ENCODE data around the gene LSS. TPM values are rescaled to one million over a fixed set of nuclear protein-coding genes. Genes with fewer than 3 reads are reported as not detected.

LSS gene
- 14.1 TPM for total RNA-seq

GRCh38 chr21:46228345-46229051, at the start of gene LSS:
Gene LSS (minus strand): TSS chr21:46228774. CDS start chr21:46228745, 29 bp downstream.
- Histone ChIP-seq H3K9ac (ENCODE audit: low read depth in 1 of 3, low read length in 3 of 3) (peak within 1 kb of the TSS; percentile 86 to 92 (median 87)), H3K27me3 (ENCODE audit: control insufficient read depth in 3 of 3, insufficient read depth in 3 of 3, low read length in 3 of 3) (no peaks in the 10 kb centered on the region), H3K4me3 (ENCODE audit: low read length in 3 of 3) (peak within 1 kb of the TSS; percentile 79 to 93 (median 90)), H3K36me3 (ENCODE audit: control insufficient read depth in 3 of 3, insufficient read depth in 3 of 3, low read length in 3 of 3) (peaks cover 0 to 10% (median 9%) of the 10 kb centered on the region in 3 donors), H3K4me1 (ENCODE audit: control insufficient read depth in 3 of 3, insufficient read depth in 3 of 3, low read length in 3 of 3) (peaks cover 27 to 31% (median 29%) of the 10 kb centered on the region in 3 donors), H3K27ac (ENCODE audit: low read depth, low read length) (peak within 1 kb of the TSS; percentile 85), H3K9me3 (ENCODE audit: control insufficient read depth in 3 of 3, low read length in 3 of 3) (no peaks in the 10 kb centered on the region)

GRCh38 chr21:46274797-46275390, 46.3 kb upstream of the LSS start:
- Histone ChIP-seq H3K27ac (ENCODE audit: low read depth, low read length) (no peak overlapping the region), H3K4me1 (ENCODE audit: control insufficient read depth in 3 of 3, insufficient read depth in 3 of 3, low read length in 3 of 3) (no peaks in the 10 kb centered on the region), H3K9ac (ENCODE audit: low read depth in 1 of 3, low read length in 3 of 3) (no peak overlapping the region), H3K27me3 (ENCODE audit: control insufficient read depth in 3 of 3, insufficient read depth in 3 of 3, low read length in 3 of 3) (no peaks in the 10 kb centered on the region), H3K36me3 (ENCODE audit: control insufficient read depth in 3 of 3, insufficient read depth in 3 of 3, low read length in 3 of 3) (peaks cover 72 to 80% (median 78%) of the 10 kb centered on the region in 3 donors), H3K4me3 (ENCODE audit: low read length in 3 of 3) (no peak overlapping the region), H3K9me3 (ENCODE audit: control insufficient read depth in 3 of 3, low read length in 3 of 3) (no peaks in the 10 kb centered on the region)

GRCh38 chr21:46273341-46273740, 44.8 kb upstream of the LSS start:
- Histone ChIP-seq H3K4me1 (ENCODE audit: control insufficient read depth in 3 of 3, insufficient read depth in 3 of 3, low read length in 3 of 3) (no peaks in the 10 kb centered on the region), H3K27ac (ENCODE audit: low read depth, low read length) (no peak overlapping the region), H3K4me3 (ENCODE audit: low read length in 3 of 3) (no peak overlapping the region), H3K9ac (ENCODE audit: low read depth in 1 of 3, low read length in 3 of 3) (no peak overlapping the region), H3K9me3 (ENCODE audit: control insufficient read depth in 3 of 3, low read length in 3 of 3) (no peaks in the 10 kb centered on the region), H3K27me3 (ENCODE audit: control insufficient read depth in 3 of 3, insufficient read depth in 3 of 3, low read length in 3 of 3) (no peaks in the 10 kb centered on the region), H3K36me3 (ENCODE audit: control insufficient read depth in 3 of 3, insufficient read depth in 3 of 3, low read length in 3 of 3) (peaks cover 69 to 79% (median 76%) of the 10 kb centered on the region in 3 donors)

GRCh38 chr21:46269466-46269865, 40.9 kb upstream of the LSS start:
- no peaks in the 10 kb centered on the region for H3K27me3 ChIP-seq (ENCODE audit: control insufficient read depth in 3 of 3, insufficient read depth in 3 of 3, low read length in 3 of 3)
- no peaks in the 10 kb centered on the region for H3K9me3 ChIP-seq (ENCODE audit: control insufficient read depth in 3 of 3, low read length in 3 of 3)
- peaks cover 79 to 89% (median 82%) of the 10 kb centered on the region in 3 donors for H3K36me3 ChIP-seq (ENCODE audit: control insufficient read depth in 3 of 3, insufficient read depth in 3 of 3, low read length in 3 of 3)
- H3K4me3 ChIP-seq (ENCODE audit: low read length in 3 of 3): no peak overlapping the region
- no peak overlapping the region for H3K27ac ChIP-seq (ENCODE audit: low read depth, low read length)
- H3K4me1 ChIP-seq (ENCODE audit: control insufficient read depth in 3 of 3, insufficient read depth in 3 of 3, low read length in 3 of 3): no peaks in the 10 kb centered on the region
- no peak overlapping the region for H3K9ac ChIP-seq (ENCODE audit: low read depth in 1 of 3, low read length in 3 of 3)

- Histone ChIP-seq H3K27me3 (ENCODE audit: control insufficient read depth in 3 of 3, insufficient read depth in 3 of 3, low read length in 3 of 3) (no peaks in the 10 kb centered on the region), H3K4me3 (ENCODE audit: low read length in 3 of 3) (no peak overlapping the region), H3K27ac (ENCODE audit: low read depth, low read length) (no peak overlapping the region), H3K9ac (ENCODE audit: low read depth in 1 of 3, low read length in 3 of 3) (no peak overlapping the region), H3K36me3 (ENCODE audit: control insufficient read depth in 3 of 3, insufficient read depth in 3 of 3, low read length in 3 of 3) (peaks cover 80 to 86% (median 84%) of the 10 kb centered on the region in 3 donors), H3K9me3 (ENCODE audit: control insufficient read depth in 3 of 3, low read length in 3 of 3) (no peaks in the 10 kb centered on the region), H3K4me1 (ENCODE audit: control insufficient read depth in 3 of 3, insufficient read depth in 3 of 3, low read length in 3 of 3) (no peaks in the 10 kb centered on the region)
These were observed 39.8 kb upstream of the LSS start for GRCh38 chr21:46268371-46268770.

GRCh38 chr21:46266946-46267345, 38.4 kb upstream of the LSS start:
- no peaks in the 10 kb centered on the region for H3K4me1 ChIP-seq (ENCODE audit: control insufficient read depth in 3 of 3, insufficient read depth in 3 of 3, low read length in 3 of 3)
- no peaks in the 10 kb centered on the region for H3K9me3 ChIP-seq (ENCODE audit: control insufficient read depth in 3 of 3, low read length in 3 of 3)
- H3K36me3 ChIP-seq (ENCODE audit: control insufficient read depth in 3 of 3, insufficient read depth in 3 of 3, low read length in 3 of 3): peaks cover 67 to 76% (median 76%) of the 10 kb centered on the region in 3 donors
- H3K27ac ChIP-seq (ENCODE audit: low read depth, low read length): no peak overlapping the region
- no peak overlapping the region for H3K4me3 ChIP-seq (ENCODE audit: low read length in 3 of 3)
- no peaks in the 10 kb centered on the region for H3K27me3 ChIP-seq (ENCODE audit: control insufficient read depth in 3 of 3, insufficient read depth in 3 of 3, low read length in 3 of 3)
- H3K9ac ChIP-seq (ENCODE audit: low read depth in 1 of 3, low read length in 3 of 3): no peak overlapping the region

- H3K27ac ChIP-seq (ENCODE audit: low read depth, low read length): no peak overlapping the region
- no peaks in the 10 kb centered on the region for H3K27me3 ChIP-seq (ENCODE audit: control insufficient read depth in 3 of 3, insufficient read depth in 3 of 3, low read length in 3 of 3)
- H3K4me1 ChIP-seq (ENCODE audit: control insufficient read depth in 3 of 3, insufficient read depth in 3 of 3, low read length in 3 of 3): no peaks in the 10 kb centered on the region
- H3K4me3 ChIP-seq (ENCODE audit: low read length in 3 of 3): no peak overlapping the region
- no peak overlapping the region for H3K9ac ChIP-seq (ENCODE audit: low read depth in 1 of 3, low read length in 3 of 3)
- no peaks in the 10 kb centered on the region for H3K9me3 ChIP-seq (ENCODE audit: control insufficient read depth in 3 of 3, low read length in 3 of 3)
- peaks cover 62 to 77% (median 72%) of the 10 kb centered on the region in 3 donors for H3K36me3 ChIP-seq (ENCODE audit: control insufficient read depth in 3 of 3, insufficient read depth in 3 of 3, low read length in 3 of 3)
These were observed 37.4 kb upstream of the LSS start for GRCh38 chr21:46265736-46266525.

- H3K4me3 ChIP-seq (ENCODE audit: low read length in 3 of 3): no peak overlapping the region
- peaks cover 65 to 74% (median 72%) of the 10 kb centered on the region in 3 donors for H3K36me3 ChIP-seq (ENCODE audit: control insufficient read depth in 3 of 3, insufficient read depth in 3 of 3, low read length in 3 of 3)
- no peak overlapping the region for H3K27ac ChIP-seq (ENCODE audit: low read depth, low read length)
- no peaks in the 10 kb centered on the region for H3K9me3 ChIP-seq (ENCODE audit: control insufficient read depth in 3 of 3, low read length in 3 of 3)
- H3K9ac ChIP-seq (ENCODE audit: low read depth in 1 of 3, low read length in 3 of 3): no peak overlapping the region
- no peaks in the 10 kb centered on the region for H3K4me1 ChIP-seq (ENCODE audit: control insufficient read depth in 3 of 3, insufficient read depth in 3 of 3, low read length in 3 of 3)
- H3K27me3 ChIP-seq (ENCODE audit: control insufficient read depth in 3 of 3, insufficient read depth in 3 of 3, low read length in 3 of 3): no peaks in the 10 kb centered on the region
These were observed 36.1 kb upstream of the LSS start for GRCh38 chr21:46264690-46265144.

GRCh38 chr21:46264046-46264689, 35.6 kb upstream of the LSS start:
- Histone ChIP-seq H3K4me3 (ENCODE audit: low read length in 3 of 3) (no peak overlapping the region), H3K9me3 (ENCODE audit: control insufficient read depth in 3 of 3, low read length in 3 of 3) (no peaks in the 10 kb centered on the region), H3K27me3 (ENCODE audit: control insufficient read depth in 3 of 3, insufficient read depth in 3 of 3, low read length in 3 of 3) (no peaks in the 10 kb centered on the region), H3K36me3 (ENCODE audit: control insufficient read depth in 3 of 3, insufficient read depth in 3 of 3, low read length in 3 of 3) (peaks cover 62 to 68% (median 67%) of the 10 kb centered on the region in 3 donors), H3K27ac (ENCODE audit: low read depth, low read length) (no peak overlapping the region), H3K4me1 (ENCODE audit: control insufficient read depth in 3 of 3, insufficient read depth in 3 of 3, low read length in 3 of 3) (no peaks in the 10 kb centered on the region), H3K9ac (ENCODE audit: low read depth in 1 of 3, low read length in 3 of 3) (no peak overlapping the region)
